GM10248 (cell line): ENCODE results near the gene PARD3B.

Experiments used
- CTCF ChIA-PET: fragments of 300-600 bp; sonication (Branson Sonifier 250); formaldehyde crosslinking; extraction: SDS; loops from one replicate; lab custom pipeline; 2021; ENCODE audit warnings: antibody characterized with exemption; lab: Yijun Ruan, JAX
- POLR2A ChIA-PET: fragments of 350-650 bp; sonication (Branson Sonifier 250); formaldehyde crosslinking; extraction: SDS; loops from one replicate; lab custom pipeline; 2020; ENCODE audit warnings: antibody characterized with exemption; lab: Yijun Ruan, JAX
- DNase-seq: peaks from one replicate; pipeline ENCODE4 v3.0.0; 2012; ENCODE audit errors: extremely low spot score
- TF ChIP-seq, protein P1 (sequence below): IDR thresholded peaks from 2 replicates; pipeline ENCODE4 v1.5.1; 2012; ENCODE audit warnings: mild to moderate bottlenecking, low read depth; ENCODE audit errors: extremely low read depth, missing control alignments, control extremely low read depth

Gene PARD3B

DNA sequence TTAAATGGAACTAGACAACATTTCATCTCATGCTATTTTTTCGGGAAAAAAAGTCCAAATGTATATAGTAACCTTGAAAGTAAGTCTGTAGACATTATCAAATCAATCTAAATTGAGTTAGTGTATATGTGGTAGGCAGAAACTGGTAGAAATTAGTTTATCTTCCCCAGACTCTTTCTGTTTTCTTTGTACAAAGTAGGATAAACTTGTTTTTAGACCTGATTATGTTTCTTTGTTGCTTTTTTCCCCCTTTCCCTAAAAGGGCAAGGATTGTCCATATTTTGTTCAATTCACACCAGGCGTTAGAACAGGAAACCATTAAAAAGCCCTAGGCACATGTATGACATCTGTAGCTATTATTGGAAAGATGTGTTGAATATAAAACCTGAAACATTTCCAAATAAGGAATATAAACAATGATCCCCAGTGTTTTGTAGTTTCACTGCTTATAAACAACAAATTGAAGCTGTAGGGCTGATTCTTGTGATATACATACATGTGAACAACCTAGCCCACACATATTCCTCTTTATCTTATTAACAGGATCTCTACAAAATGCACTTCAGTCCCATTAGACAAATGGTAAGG, 528.3 kb downstream of the PARD3B start:
- no peak for DNase-seq
- TF ChIP-seq, protein P1, sequence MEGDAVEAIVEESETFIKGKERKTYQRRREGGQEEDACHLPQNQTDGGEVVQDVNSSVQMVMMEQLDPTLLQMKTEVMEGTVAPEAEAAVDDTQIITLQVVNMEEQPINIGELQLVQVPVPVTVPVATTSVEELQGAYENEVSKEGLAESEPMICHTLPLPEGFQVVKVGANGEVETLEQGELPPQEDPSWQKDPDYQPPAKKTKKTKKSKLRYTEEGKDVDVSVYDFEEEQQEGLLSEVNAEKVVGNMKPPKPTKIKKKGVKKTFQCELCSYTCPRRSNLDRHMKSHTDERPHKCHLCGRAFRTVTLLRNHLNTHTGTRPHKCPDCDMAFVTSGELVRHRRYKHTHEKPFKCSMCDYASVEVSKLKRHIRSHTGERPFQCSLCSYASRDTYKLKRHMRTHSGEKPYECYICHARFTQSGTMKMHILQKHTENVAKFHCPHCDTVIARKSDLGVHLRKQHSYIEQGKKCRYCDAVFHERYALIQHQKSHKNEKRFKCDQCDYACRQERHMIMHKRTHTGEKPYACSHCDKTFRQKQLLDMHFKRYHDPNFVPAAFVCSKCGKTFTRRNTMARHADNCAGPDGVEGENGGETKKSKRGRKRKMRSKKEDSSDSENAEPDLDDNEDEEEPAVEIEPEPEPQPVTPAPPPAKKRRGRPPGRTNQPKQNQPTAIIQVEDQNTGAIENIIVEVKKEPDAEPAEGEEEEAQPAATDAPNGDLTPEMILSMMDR, result no peak
- ChIA-PET POLR2A (no interaction called here), CTCF (interaction anchor here (1.1 to 1.9 kb wide), 2 partner anchors 20 to 26 kb away, joined by 4 to 6 read pairs; no protein-coding TSS in a partner anchor)

DNA sequence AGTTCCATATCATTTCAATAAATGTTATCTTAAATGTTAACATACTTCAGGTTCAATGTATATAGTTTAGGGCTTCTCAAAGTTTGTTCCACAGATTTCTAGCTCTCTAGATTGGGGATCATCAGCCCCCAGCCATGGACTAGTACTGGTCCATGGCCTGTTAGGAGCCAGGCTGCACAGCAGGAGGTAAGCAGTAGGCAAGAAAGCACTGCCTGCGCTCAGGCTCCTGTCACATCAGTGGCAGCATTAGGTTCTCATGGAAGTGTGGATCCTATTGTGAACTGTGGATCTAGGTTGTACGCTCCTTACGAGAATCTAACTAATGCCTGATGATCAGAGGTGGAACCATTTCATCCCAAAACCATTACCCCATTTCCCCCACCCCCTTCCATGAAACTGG, 531.1 kb downstream of the PARD3B start:
- TF ChIP-seq, protein P1, result no peak
- CTCF ChIA-PET, result interaction anchor here (1.3 kb wide), 1 partner anchor 15 kb away, joined by 3 read pairs; no protein-coding TSS in a partner anchor
- no peak for DNase-seq
- POLR2A ChIA-PET, result no interaction called here

DNA sequence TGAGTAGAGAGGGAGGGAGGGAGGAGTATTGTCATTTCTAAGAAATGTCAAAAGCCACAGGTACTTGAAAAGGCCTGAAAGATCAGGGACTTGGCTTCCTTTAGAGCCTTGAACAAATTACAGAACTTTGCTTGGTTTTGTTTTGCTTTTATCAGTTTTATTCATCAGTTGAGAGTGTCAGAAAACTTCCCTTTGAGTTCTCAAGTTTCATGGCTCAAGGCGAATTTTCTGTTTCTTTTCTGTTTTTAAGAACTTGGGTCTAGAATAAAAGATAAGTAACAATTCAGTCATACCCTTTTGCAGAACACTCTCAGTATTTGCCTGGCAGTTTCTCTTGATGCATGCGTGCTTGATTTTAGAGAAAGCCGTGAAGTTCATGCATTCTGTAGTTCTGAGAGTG, 531.9 kb downstream of the PARD3B start:
- ChIA-PET CTCF (no interaction called here), POLR2A (no interaction called here)
- TF ChIP-seq, protein P1, result no peak
- no peak for DNase-seq

DNA sequence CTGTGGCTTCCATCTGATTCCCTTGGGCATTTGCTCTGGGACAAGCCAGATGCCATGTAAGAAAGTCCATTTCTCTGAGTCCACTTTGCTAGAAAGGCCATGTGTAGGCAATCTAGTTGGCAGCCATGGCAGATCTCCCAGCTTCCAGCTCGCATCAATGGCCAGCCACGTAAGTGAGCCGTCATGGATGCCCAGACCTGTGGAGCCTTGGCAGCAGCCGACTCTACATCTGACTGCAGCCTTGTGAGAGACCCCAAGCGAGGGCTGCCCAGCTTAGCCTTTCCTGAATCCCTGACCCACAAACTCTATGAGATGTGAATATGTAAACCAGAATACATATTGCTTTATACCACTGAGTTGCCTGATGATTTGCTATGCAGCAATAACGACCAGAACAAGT, 533.5 kb downstream of the PARD3B start:
- POLR2A ChIA-PET, result no interaction called here
- no peak for DNase-seq
- TF ChIP-seq, protein P1, result no peak
- CTCF ChIA-PET, result no interaction called here

DNA sequence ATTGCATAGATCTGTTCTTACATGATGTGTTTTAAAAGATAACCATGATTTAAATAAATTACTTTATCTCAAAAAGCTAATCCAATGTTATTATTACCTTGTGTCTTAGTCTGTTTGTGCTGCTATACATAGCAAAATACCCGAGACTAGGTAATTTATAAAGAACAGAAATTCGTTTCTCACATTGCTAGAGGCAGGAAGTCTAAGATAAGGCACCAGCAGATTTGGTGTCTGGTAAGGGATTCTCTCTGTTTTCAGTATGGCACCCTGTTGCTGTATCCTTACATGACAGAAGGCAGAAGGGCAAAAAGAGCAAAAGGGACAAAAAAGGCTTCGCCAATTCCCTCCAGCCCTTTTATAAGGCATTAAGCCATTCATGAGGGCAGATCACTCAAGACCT, 533.9 kb downstream of the PARD3B start:
- ChIA-PET CTCF (interaction anchor here (1.3 kb wide), 1 partner anchor 8 kb away, joined by 3 read pairs; no protein-coding TSS in a partner anchor), POLR2A (no interaction called here)
- TF ChIP-seq, protein P1, result no peak
- DNase-seq, result no peak

DNA sequence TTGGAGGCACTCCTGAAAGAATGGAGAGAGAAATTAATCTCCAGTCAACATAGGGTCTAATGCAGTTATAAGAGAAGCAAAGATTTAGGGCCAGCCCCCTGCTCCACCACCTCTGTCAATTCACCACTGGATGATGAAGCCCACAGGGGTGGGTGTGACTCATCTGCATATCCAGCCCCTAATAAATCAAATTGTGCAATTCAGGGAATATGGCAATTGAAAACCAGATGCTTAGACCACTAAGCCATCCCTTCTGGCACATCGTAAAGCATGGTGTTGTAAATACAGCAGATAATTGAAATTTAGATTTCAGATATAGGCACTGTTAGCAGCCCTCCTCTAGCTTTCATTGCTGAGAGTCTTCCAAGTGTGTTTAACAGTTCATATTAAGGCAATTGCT, 541.4 kb downstream of the PARD3B start:
- CTCF ChIA-PET, result no interaction called here
- TF ChIP-seq, protein P1, result no peak
- DNase-seq, result no peak
- POLR2A ChIA-PET, result no interaction called here
